ENCODE measurements around the gene NDUFB1. TPM values are rescaled to one million over a fixed set of nuclear protein-coding genes. Genes with fewer than 3 reads are reported as not detected.

The NDUFB1 gene
- total and polyA plus RNA-seq, 2 of the 13 experiments (the other 11 are each of a cell fraction or from before 2014, with no cell fraction given): 181 to 281 TPM

DNA sequence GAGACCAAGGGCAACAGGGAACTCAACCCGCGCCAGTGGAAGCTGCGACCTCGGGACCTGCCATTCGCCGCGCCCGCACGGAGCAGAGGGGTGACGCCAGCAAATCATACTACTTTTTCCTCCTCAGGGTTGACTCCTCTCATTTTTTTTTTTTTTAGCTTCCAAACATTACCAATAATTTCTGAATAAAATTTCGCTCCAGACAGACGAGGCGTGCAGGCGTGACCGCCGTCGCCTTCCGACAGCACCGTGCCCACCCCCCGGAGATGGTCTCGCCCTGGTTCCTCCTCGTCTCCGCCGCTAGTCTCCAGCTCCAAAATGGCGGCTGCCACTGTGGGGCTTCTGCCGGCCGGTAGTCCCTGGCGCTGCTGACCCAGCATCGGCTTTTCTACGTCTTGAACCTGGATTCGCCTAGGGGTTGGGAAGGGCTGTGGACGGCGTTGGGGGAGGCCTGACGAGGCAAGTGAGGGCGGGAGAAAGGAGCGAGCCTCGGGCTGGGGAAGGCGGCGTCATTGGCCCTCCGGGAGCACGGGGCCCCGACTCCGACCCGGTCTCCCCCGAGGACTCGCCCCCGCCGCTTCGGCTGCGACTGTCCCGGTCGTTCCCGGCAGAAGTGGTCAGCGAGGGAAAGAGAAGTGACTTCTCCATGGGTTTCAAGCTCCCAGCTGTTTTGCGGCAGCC lies at the start of gene NDUFB1, which contains the start of gene CPSF2 (continued):
- TF ChIP-seq, protein P1, sequence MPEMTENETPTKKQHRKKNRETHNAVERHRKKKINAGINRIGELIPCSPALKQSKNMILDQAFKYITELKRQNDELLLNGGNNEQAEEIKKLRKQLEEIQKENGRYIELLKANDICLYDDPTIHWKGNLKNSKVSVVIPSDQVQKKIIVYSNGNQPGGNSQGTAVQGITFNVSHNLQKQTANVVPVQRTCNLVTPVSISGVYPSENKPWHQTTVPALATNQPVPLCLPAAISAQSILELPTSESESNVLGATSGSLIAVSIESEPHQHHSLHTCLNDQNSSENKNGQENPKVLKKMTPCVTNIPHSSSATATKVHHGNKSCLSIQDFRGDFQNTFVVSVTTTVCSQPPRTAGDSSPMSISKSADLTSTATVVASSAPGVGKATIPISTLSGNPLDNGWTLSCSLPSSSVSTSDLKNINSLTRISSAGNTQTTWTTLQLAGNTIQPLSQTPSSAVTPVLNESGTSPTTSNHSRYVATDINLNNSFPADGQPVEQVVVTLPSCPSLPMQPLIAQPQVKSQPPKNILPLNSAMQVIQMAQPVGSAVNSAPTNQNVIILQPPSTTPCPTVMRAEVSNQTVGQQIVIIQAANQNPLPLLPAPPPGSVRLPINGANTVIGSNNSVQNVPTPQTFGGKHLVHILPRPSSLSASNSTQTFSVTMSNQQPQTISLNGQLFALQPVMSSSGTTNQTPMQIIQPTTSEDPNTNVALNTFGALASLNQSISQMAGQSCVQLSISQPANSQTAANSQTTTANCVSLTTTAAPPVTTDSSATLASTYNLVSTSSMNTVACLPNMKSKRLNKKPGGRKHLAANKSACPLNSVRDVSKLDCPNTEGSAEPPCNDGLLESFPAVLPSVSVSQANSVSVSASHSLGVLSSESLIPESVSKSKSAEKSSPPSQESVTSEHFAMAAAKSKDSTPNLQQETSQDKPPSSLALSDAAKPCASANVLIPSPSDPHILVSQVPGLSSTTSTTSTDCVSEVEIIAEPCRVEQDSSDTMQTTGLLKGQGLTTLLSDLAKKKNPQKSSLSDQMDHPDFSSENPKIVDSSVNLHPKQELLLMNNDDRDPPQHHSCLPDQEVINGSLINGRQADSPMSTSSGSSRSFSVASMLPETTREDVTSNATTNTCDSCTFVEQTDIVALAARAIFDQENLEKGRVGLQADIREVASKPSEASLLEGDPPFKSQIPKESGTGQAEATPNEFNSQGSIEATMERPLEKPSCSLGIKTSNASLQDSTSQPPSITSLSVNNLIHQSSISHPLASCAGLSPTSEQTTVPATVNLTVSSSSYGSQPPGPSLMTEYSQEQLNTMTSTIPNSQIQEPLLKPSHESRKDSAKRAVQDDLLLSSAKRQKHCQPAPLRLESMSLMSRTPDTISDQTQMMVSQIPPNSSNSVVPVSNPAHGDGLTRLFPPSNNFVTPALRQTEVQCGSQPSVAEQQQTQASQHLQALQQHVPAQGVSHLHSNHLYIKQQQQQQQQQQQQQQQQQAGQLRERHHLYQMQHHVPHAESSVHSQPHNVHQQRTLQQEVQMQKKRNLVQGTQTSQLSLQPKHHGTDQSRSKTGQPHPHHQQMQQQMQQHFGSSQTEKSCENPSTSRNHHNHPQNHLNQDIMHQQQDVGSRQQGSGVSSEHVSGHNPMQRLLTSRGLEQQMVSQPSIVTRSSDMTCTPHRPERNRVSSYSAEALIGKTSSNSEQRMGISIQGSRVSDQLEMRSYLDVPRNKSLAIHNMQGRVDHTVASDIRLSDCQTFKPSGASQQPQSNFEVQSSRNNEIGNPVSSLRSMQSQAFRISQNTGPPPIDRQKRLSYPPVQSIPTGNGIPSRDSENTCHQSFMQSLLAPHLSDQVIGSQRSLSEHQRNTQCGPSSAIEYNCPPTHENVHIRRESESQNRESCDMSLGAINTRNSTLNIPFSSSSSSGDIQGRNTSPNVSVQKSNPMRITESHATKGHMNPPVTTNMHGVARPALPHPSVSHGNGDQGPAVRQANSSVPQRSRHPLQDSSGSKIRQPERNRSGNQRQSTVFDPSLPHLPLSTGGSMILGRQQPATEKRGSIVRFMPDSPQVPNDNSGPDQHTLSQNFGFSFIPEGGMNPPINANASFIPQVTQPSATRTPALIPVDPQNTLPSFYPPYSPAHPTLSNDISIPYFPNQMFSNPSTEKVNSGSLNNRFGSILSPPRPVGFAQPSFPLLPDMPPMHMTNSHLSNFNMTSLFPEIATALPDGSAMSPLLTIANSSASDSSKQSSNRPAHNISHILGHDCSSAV (CRISPR knock-in tag; IDR thresholded peaks at IDR 0.05; ENCODE audit: borderline replicate concordance): no peak
- no peak for TF ChIP-seq ZBTB1 (CRISPR knock-in tag; IDR thresholded peaks at IDR 0.05; ENCODE audit: borderline replicate concordance)
- TF ChIP-seq, protein P2, sequence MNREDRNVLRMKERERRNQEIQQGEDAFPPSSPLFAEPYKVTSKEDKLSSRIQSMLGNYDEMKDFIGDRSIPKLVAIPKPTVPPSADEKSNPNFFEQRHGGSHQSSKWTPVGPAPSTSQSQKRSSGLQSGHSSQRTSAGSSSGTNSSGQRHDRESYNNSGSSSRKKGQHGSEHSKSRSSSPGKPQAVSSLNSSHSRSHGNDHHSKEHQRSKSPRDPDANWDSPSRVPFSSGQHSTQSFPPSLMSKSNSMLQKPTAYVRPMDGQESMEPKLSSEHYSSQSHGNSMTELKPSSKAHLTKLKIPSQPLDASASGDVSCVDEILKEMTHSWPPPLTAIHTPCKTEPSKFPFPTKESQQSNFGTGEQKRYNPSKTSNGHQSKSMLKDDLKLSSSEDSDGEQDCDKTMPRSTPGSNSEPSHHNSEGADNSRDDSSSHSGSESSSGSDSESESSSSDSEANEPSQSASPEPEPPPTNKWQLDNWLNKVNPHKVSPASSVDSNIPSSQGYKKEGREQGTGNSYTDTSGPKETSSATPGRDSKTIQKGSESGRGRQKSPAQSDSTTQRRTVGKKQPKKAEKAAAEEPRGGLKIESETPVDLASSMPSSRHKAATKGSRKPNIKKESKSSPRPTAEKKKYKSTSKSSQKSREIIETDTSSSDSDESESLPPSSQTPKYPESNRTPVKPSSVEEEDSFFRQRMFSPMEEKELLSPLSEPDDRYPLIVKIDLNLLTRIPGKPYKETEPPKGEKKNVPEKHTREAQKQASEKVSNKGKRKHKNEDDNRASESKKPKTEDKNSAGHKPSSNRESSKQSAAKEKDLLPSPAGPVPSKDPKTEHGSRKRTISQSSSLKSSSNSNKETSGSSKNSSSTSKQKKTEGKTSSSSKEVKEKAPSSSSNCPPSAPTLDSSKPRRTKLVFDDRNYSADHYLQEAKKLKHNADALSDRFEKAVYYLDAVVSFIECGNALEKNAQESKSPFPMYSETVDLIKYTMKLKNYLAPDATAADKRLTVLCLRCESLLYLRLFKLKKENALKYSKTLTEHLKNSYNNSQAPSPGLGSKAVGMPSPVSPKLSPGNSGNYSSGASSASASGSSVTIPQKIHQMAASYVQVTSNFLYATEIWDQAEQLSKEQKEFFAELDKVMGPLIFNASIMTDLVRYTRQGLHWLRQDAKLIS (CRISPR knock-in tag; IDR thresholded peaks at IDR 0.05): 0 out of 2 replicates have a peak, but pooled peaks have one; percentile 61
- no peak for TF ChIP-seq ZNF143 (CRISPR knock-in tag; IDR thresholded peaks at IDR 0.05)
- TF ChIP-seq, protein P3, sequence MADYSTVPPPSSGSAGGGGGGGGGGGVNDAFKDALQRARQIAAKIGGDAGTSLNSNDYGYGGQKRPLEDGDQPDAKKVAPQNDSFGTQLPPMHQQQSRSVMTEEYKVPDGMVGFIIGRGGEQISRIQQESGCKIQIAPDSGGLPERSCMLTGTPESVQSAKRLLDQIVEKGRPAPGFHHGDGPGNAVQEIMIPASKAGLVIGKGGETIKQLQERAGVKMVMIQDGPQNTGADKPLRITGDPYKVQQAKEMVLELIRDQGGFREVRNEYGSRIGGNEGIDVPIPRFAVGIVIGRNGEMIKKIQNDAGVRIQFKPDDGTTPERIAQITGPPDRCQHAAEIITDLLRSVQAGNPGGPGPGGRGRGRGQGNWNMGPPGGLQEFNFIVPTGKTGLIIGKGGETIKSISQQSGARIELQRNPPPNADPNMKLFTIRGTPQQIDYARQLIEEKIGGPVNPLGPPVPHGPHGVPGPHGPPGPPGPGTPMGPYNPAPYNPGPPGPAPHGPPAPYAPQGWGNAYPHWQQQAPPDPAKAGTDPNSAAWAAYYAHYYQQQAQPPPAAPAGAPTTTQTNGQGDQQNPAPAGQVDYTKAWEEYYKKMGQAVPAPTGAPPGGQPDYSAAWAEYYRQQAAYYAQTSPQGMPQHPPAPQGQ (CRISPR knock-in tag; IDR thresholded peaks at IDR 0.05; ENCODE audit: borderline replicate concordance): no peak
- TF ChIP-seq MLLT10 (CRISPR knock-in tag; IDR thresholded peaks at IDR 0.05): no peak
- TF ChIP-seq ZNF816 (CRISPR knock-in tag; IDR thresholded peaks at IDR 0.05; ENCODE audit: borderline replicate concordance): peak; percentile 82
- peak; percentile 82; the same call in 1 of the 2 replicates for TF ChIP-seq PREB (CRISPR knock-in tag; IDR thresholded peaks at IDR 0.05)
- TF ChIP-seq ZEB1 (IDR thresholded peaks at IDR 0.05; ENCODE audit: insufficient replicate concordance, low read depth): no peak
- no peak for TF ChIP-seq ZNF224 (CRISPR knock-in tag; IDR thresholded peaks at IDR 0.05)

Measured in HepG2 (cell line).